Kidney epithelial cell (primary cell): ENCODE measurements around the gene YTHDF1. TPM values are rescaled to one million over a fixed set of nuclear protein-coding genes. Genes with fewer than 3 reads are reported as not detected.

Experiments used
- DNase-seq: peaks from one replicate; pipeline ENCODE4 v3.0.0-alpha.2; 2010; ENCODE audit warnings: low read depth
- H3K27me3 ChIP-seq: 2 replicates; pipeline ENCODE4 v1.6.0; 2011; ENCODE audit warnings: low read length; ENCODE audit not compliant: control insufficient read depth, insufficient read depth
- H3K36me3 ChIP-seq: 2 replicates; pipeline ENCODE4 v1.5.1; 2011; ENCODE audit warnings: low read length; ENCODE audit not compliant: control insufficient read depth, insufficient read depth
- H3K4me3 ChIP-seq: 2 replicates; pipeline ENCODE4 v1.5.1; 2011; ENCODE audit warnings: low read depth, mild to moderate bottlenecking, control low read depth, low read length
- CTCF ChIP-seq: IDR thresholded peaks from 2 replicates; pipeline ENCODE4 v1.5.1; 2011; ENCODE audit warnings: mild to moderate bottlenecking, moderate library complexity, low read length, control low read depth, inconsistent platforms; ENCODE audit not compliant: insufficient read depth, poor library complexity, severe bottlenecking
- total RNA-seq: library from RNA; depleted of rRNA; stranded (reverse); fragments of >200 nt; gene quantifications from 2 replicates; pipeline ENCODE4 v1.2.3, GENCODE V29; 2015

YTHDF1 gene
- total RNA-seq, 1 donor from 2014 or later, result 54.8 TPM

GRCh38 chr20:63198606-63199005, 17.3 kb downstream of the YTHDF1 start:
- Histone ChIP-seq H3K4me3 (no peak overlapping the region), H3K27me3 (no peaks in the 10 kb centered on the region), H3K36me3 (peaks cover 2% of the 10 kb centered on the region)
- no peak for TF ChIP-seq CTCF
- no peak for DNase-seq

GRCh38 chr20:63196768-63197470, 19.0 kb downstream of the YTHDF1 start:
- no peak for TF ChIP-seq CTCF
- no peak overlapping the region for H3K4me3 ChIP-seq
- H3K27me3 ChIP-seq, result no peaks in the 10 kb centered on the region
- H3K36me3 ChIP-seq, result no peaks in the 10 kb centered on the region
- no peak for DNase-seq

GRCh38 chr20:63194797-63195173, 21.1 kb downstream of the YTHDF1 start:
- no peak for TF ChIP-seq CTCF
- DNase-seq, result no peak
- no peak overlapping the region for H3K4me3 ChIP-seq
- H3K27me3 ChIP-seq, result no peaks in the 10 kb centered on the region
- no peaks in the 10 kb centered on the region for H3K36me3 ChIP-seq

- DNase-seq, result no peak
- Histone ChIP-seq H3K27me3 (peaks cover 1% of the 10 kb centered on the region), H3K36me3 (no peaks in the 10 kb centered on the region), H3K4me3 (no peak overlapping the region)
- TF ChIP-seq CTCF, result no peak
Measured at GRCh38 chr20:63194007-63194796, 21.7 kb downstream of the YTHDF1 start.

GRCh38 chr20:63192721-63193120, 23.2 kb downstream of the YTHDF1 start:
- TF ChIP-seq CTCF, result no peak
- DNase-seq, result no peak
- Histone ChIP-seq H3K36me3 (no peaks in the 10 kb centered on the region), H3K27me3 (peaks cover 7% of the 10 kb centered on the region), H3K4me3 (no peak overlapping the region)
